Liver (tissue), 9 donors: ENCODE data around the gene LACC1. TPM values are rescaled to one million over a fixed set of nuclear protein-coding genes. Genes with fewer than 3 reads are reported as not detected.

Experiments
- DNase-seq: peaks from one replicate; pipeline ENCODE4 v3.0.0-alpha.2; 2017; ENCODE audit warnings: low spot score
- H3K27ac ChIP-seq, 2 donors: one replicate each; pipeline ENCODE4 v1.7.0; 2013; ENCODE audit warnings: inconsistent platforms in 2 of 2, low read length in 2 of 2, control low read depth in 1 of 2, low read depth in 1 of 2, mild to moderate bottlenecking in 1 of 2
- H3K27me3 ChIP-seq, 4 donors: one replicate each; pipeline versions ENCODE4 v1.6.1 to v1.7.0; 2013; ENCODE audit warnings: low read length in 3 of 4, inconsistent platforms in 1 of 4, mild to moderate bottlenecking in 1 of 4, moderate library complexity in 1 of 4; ENCODE audit not compliant: control insufficient read depth in 4 of 4, insufficient read depth in 4 of 4
- H3K36me3 ChIP-seq, 4 donors: one replicate each; pipeline versions ENCODE4 v1.6.1 to v1.7.0; 2013; ENCODE audit warnings: low read length in 3 of 4, mild to moderate bottlenecking in 3 of 4, low read depth in 1 of 4, moderate library complexity in 1 of 4; ENCODE audit not compliant: control insufficient read depth in 4 of 4, insufficient read depth in 3 of 4
- H3K4me1 ChIP-seq, 4 donors: one replicate each; pipeline versions ENCODE4 v1.6.1 to v1.7.0; 2013; ENCODE audit warnings: low read length in 3 of 4, mild to moderate bottlenecking in 3 of 4, moderate library complexity in 1 of 4; ENCODE audit not compliant: control insufficient read depth in 4 of 4, insufficient read depth in 4 of 4
- H3K4me3 ChIP-seq, 3 donors: one replicate each; pipeline versions ENCODE4 v1.6.1 to v1.7.0; 2013; ENCODE audit warnings: low read length in 3 of 3, control low read depth in 1 of 3, low read depth in 1 of 3, mild to moderate bottlenecking in 1 of 3
- H3K9ac ChIP-seq, 2 donors: one replicate each; pipeline ENCODE4 v1.7.0; 2013; ENCODE audit warnings: low read length in 2 of 2, mild to moderate bottlenecking in 2 of 2, moderate library complexity in 2 of 2, control low read depth in 1 of 2, low read depth in 1 of 2
- H3K9me3 ChIP-seq, 4 donors: one replicate each; pipeline versions ENCODE4 v1.6.1 to v1.7.0; 2013; ENCODE audit warnings: low read length in 3 of 4; ENCODE audit not compliant: control insufficient read depth in 4 of 4
- CTCF ChIP-seq: fragments of 150-350 bp; IDR thresholded peaks from 2 replicates; pipeline ENCODE4 v1.5.1; 2017; ENCODE audit warnings: improper control_type of control experiment, low read depth, low read length; ENCODE audit not compliant: missing input control
- EGR1 ChIP-seq, 2 donors: IDR thresholded peaks; 2 replicates each; pipeline ENCODE4 v1.6.1; 2016 to 2018; ENCODE audit warnings: antibody characterized with exemption in 2 of 2, low read depth in 2 of 2
- FOXA1 ChIP-seq: IDR thresholded peaks from 2 replicates; pipeline ENCODE4 v1.6.1; 2016; ENCODE audit warnings: antibody characterized with exemption
- HNF4A ChIP-seq, 2 donors: conservative IDR thresholded peaks; 2 replicates each; pipeline ENCODE4 v1.6.1; 2016; ENCODE audit warnings: antibody characterized with exemption in 2 of 2, mild to moderate bottlenecking in 2 of 2
- HNF4G ChIP-seq: IDR thresholded peaks from 2 replicates; pipeline ENCODE4 v1.6.1; 2016; ENCODE audit warnings: antibody characterized with exemption
- MAX ChIP-seq: IDR thresholded peaks from 2 replicates; pipeline ENCODE4 v1.6.1; 2016; ENCODE audit warnings: antibody characterized with exemption
- NR2F2 ChIP-seq: IDR thresholded peaks from 2 replicates; pipeline ENCODE4 v1.6.1; 2016; ENCODE audit warnings: antibody characterized with exemption
- RAD21 ChIP-seq, 2 donors: IDR thresholded peaks; 2 replicates each; pipeline ENCODE4 v1.6.1; 2016; ENCODE audit warnings: antibody characterized with exemption in 2 of 2, mild to moderate bottlenecking in 2 of 2
- REST ChIP-seq: IDR thresholded peaks from 2 replicates; pipeline ENCODE4 v1.6.1; 2016; ENCODE audit warnings: antibody characterized with exemption, mild to moderate bottlenecking
- SP1 ChIP-seq: IDR thresholded peaks from 2 replicates; pipeline ENCODE4 v1.6.1; 2018; ENCODE audit warnings: antibody characterized with exemption, mild to moderate bottlenecking
- TAF1 ChIP-seq: conservative IDR thresholded peaks from 2 replicates; pipeline ENCODE4 v1.6.1; 2016; ENCODE audit warnings: antibody characterized with exemption, mild to moderate bottlenecking
- ZBTB33 ChIP-seq: IDR thresholded peaks from 2 replicates; pipeline ENCODE4 v1.6.1; 2016; ENCODE audit warnings: antibody characterized with exemption
- WGBS: extraction: QIAGEN DNeasy Blood & Tissue Kit; methylation state at CpG from one replicate; pipeline ENCODE4 v1.1.7; 2013; 5-methylcytosine and 5-hydroxymethylcytosine counted together
- polyA plus RNA-seq, 2 donors: library from polyadenylated mRNA; stranded (reverse) in 1 of 2; unstranded in 1 of 2; fragments of 200-250 nt in 1 of 2; fragments of >200 nt in 1 of 2; fragmentation: Nextera tagmentation in 1 of 2; extraction: Ambion mirVana in 1 of 2; gene quantifications; one replicate each; pipeline versions ENCODE4 v1.2.1 to v1.2.3, GENCODE V29; 2013 to 2015
- total RNA-seq, 2 donors: library from RNA; depleted of rRNA; stranded (reverse); fragments of >200 nt; gene quantifications; one replicate each; pipeline ENCODE4 v1.2.3, GENCODE V29; 2014
- donor health status: healthy.
- donor health status: healthy.
- donor health status: healthy.
- donor health status: healthy.
- donor health status: healthy.

LACC1 gene
- total RNA-seq (1 to 10 TPM; 2.6 to 4.4 TPM), polyA plus RNA-seq (1 to 10 TPM; 2.2 to 2.5 TPM)

- 1% methylated on average over 48 of the region's 48 CpGs for WGBS
- DNase-seq, result no peak
- H3K36me3 ChIP-seq, result peaks cover 0 to 3% (median 0%) of the 10 kb centered on the region in 4 donors
- peak within 1 kb of the TSS; percentile 97 to 98 for H3K27ac ChIP-seq
- H3K4me3 ChIP-seq, result peak within 1 kb of the TSS; percentile 75 to 79 (median 76)
- TF ChIP-seq REST, result no peak
- no peak for TF ChIP-seq CTCF
- TF ChIP-seq ZBTB33, result peak; percentile 4
- no peak for TF ChIP-seq SP1
- TF ChIP-seq EGR1 (IDR thresholded peaks at IDR 0.05; ENCODE audit: low read depth in 2 of 2), result no peak
- no peak for TF ChIP-seq MAX
- TF ChIP-seq TAF1, result no peak
- TF ChIP-seq NR2F2, result no peak
- no peak for TF ChIP-seq HNF4A (conservative IDR thresholded peaks at IDR 0.05)
- H3K4me1 ChIP-seq, result peaks cover 4 to 20% (median 8%) of the 10 kb centered on the region in 4 donors
- no peaks in the 10 kb centered on the region for H3K9me3 ChIP-seq
- H3K27me3 ChIP-seq, result no peaks in the 10 kb centered on the region
- peak within 1 kb of the TSS; percentile 76 to 81 for H3K9ac ChIP-seq
These were observed at the start of gene LACC1 for GRCh38 chr13:43879755-43880181. TSS of gene LACC1 (plus strand) at chr13:43879904. CDS start at chr13:43880986, 1,082 bp downstream.

- no peak for DNase-seq
- 78% methylated on average over 5 of the region's 5 CpGs for WGBS
- Histone ChIP-seq H3K4me3 (no peak overlapping the region), H3K27ac (no peak overlapping the region), H3K9me3 (no peaks in the 10 kb centered on the region), H3K9ac (no peak overlapping the region), H3K27me3 (no peaks in the 10 kb centered on the region), H3K36me3 (no peaks in the 10 kb centered on the region), H3K4me1 (no peaks in the 10 kb centered on the region)
- no peak for TF ChIP-seq HNF4A (conservative IDR thresholded peaks at IDR 0.05)
- no peak for TF ChIP-seq NR2F2
- no peak for TF ChIP-seq MAX
- TF ChIP-seq RAD21 (IDR thresholded peaks at IDR 0.05), result no peak
- TF ChIP-seq ZBTB33, result no peak
- no peak for TF ChIP-seq HNF4G
- no peak for TF ChIP-seq TAF1
- TF ChIP-seq FOXA1, result no peak
- TF ChIP-seq EGR1 (IDR thresholded peaks at IDR 0.05; ENCODE audit: low read depth in 2 of 2), result no peak
- TF ChIP-seq REST, result no peak
These were observed 49.2 kb upstream of the LACC1 start for GRCh38 chr13:43830497-43830881.
